ENCODE measurements around the gene NBAS. TPM values are rescaled to one million over a fixed set of nuclear protein-coding genes. Genes with fewer than 3 reads are reported as not detected.

Gene NBAS
- total RNA-seq, 1 experiment from 2014 or later, result 32.5 TPM

DNA sequence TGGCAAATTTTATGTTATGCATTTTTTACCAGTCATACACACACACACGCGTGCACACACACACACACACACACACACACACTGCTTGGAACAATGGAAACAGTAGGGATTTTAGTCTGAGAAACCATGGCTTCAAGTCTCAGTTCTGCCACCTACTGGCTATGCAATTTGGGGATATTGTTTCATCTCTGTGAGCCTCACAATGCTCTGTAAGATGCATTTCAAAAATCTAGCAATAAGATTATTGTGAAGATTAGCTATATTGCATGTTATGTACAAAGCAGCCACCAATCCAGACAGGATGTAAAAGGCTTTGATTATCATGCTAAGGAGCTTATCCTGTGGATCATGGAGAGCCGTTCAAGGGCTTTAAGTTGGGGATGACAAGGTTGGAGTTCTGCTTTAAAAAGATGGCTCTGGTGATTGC lies 401.4 kb downstream of the NBAS start:
- no peak overlapping the region for H4K91ac ChIP-seq (ENCODE audit: insufficient read length, low read depth, low read length)
- no peaks in the 10 kb centered on the region for H4K20me1 ChIP-seq (ENCODE audit: control insufficient read depth, insufficient read depth, insufficient read length)
- no peak overlapping the region for H2AK5ac ChIP-seq (ENCODE audit: insufficient read length, low read length)
- no peak overlapping the region for H2AFZ ChIP-seq (ENCODE audit: low read length)
- no peaks in the 10 kb centered on the region; a peak in 2 of 7 replicates for H3K36me3 Mint-ChIP-seq (ENCODE audit: insufficient read depth in 1 of 3, low read depth in 3 of 3)
- H3K56ac ChIP-seq (ENCODE audit: insufficient read length, low read depth, low read length), result no peak overlapping the region
- H3K9me3 Mint-ChIP-seq, result no peaks in the 10 kb centered on the region; a peak in 1 of 5 replicates
- H3K9ac ChIP-seq (ENCODE audit: extremely low read depth, insufficient read length, low read length), result no peak overlapping the region
- H3K9me3 ChIP-seq (ENCODE audit: control insufficient read depth, low read depth, low read length), result no peaks in the 10 kb centered on the region
- peaks cover 3% of the 10 kb centered on the region; the same call in 1 of the 2 replicates for H3K4me1 ChIP-seq (ENCODE audit: insufficient read depth, low read length)
- no peak overlapping the region for H2BK12ac ChIP-seq (ENCODE audit: insufficient read length, low read depth, low read length)
- no peak overlapping the region for H4K5ac ChIP-seq (ENCODE audit: insufficient read length, low read depth, low read length)
- H3K27ac Mint-ChIP-seq, result peak overlapping the region in 2 of 3 experiments; percentile 28 to 51; a peak in 2 of 7 replicates
- H3K18ac ChIP-seq (ENCODE audit: insufficient read length, low read depth, low read length), result no peak overlapping the region
- no peak overlapping the region for H4K8ac ChIP-seq (replicated peaks; ENCODE audit: insufficient read length, low read depth, low read length)
- TF ChIP-seq CTCF (conservative IDR thresholded peaks at IDR 0.05), result peak; percentile 72
- no peak overlapping the region for H2BK120ac ChIP-seq (ENCODE audit: low read depth, low read length, poor library complexity, severe bottlenecking)
- H2BK20ac ChIP-seq (ENCODE audit: low read depth, low read length, poor library complexity, severe bottlenecking), result no peak overlapping the region
- no peaks in the 10 kb centered on the region for H3K27me3 ChIP-seq (ENCODE audit: insufficient read depth, low read length)
- peaks cover 52 to 56% of the 10 kb centered on the region in 2 experiments for H3K4me1 Mint-ChIP-seq
- no CpG with 5 or more reads among the region's 3 CpGs for WGBS (ENCODE audit: extremely low coverage, insufficient read length, low lambda C conversion rate)
- no peaks in the 10 kb centered on the region for H3K23me2 ChIP-seq (ENCODE audit: insufficient read length, low read depth, low read length, poor library complexity, severe bottlenecking)
- H3K4me3 Mint-ChIP-seq, result no peak overlapping the region
- H3K79me2 ChIP-seq (ENCODE audit: insufficient read depth, low read length), result no peaks in the 10 kb centered on the region
- no peak overlapping the region for H3T11ph ChIP-seq (ENCODE audit: low read length)
- H3K4ac ChIP-seq (ENCODE audit: low read depth, low read length), result no peak overlapping the region
- no peak overlapping the region for H2BK15ac ChIP-seq (ENCODE audit: low read depth, low read length)
- H3K27me3 Mint-ChIP-seq (ENCODE audit: low read depth), result peaks cover 6% of the 10 kb centered on the region
- no peak for DNase-seq
- no peak overlapping the region for H3K23ac ChIP-seq (ENCODE audit: insufficient read length, low read depth, low read length)
- H3K14ac ChIP-seq (ENCODE audit: insufficient read depth, low read length), result no peak overlapping the region
- no peak overlapping the region for H3K4me2 ChIP-seq (ENCODE audit: insufficient read depth, insufficient read length, low read length)
- H3K27ac ChIP-seq (ENCODE audit: insufficient read length, low read depth, low read length), result no peak overlapping the region
- H3K79me1 ChIP-seq (ENCODE audit: insufficient read depth, low read depth, low read length, poor library complexity, severe bottlenecking), result no peaks in the 10 kb centered on the region
- no peak overlapping the region for H2BK5ac ChIP-seq (ENCODE audit: insufficient read length, low read length)
